Smooth muscle cell (in vitro differentiated cells): ENCODE results near the gene RPS17. TPM values are rescaled to one million over a fixed set of nuclear protein-coding genes. Genes with fewer than 3 reads are reported as not detected.
"Not testable (repeated sequence)": the region's sequence is repeated elsewhere in the genome, so short reads cannot be mapped to it uniquely, and the experiment has no call there.

ENCODE experiments used
- DNase-seq: peaks from one replicate; lab custom pipeline; 2025; ENCODE audit not compliant: unreplicated experiment; lab: John Stamatoyannopoulos, UW
- H2AFZ ChIP-seq: fragments of 200-600 bp; sonication (generic); 2 replicates; pipeline ENCODE4 v1.6.0; 2016; ENCODE audit warnings: antibody characterized with exemption, low read depth, mild to moderate bottlenecking
- H3F3A ChIP-seq: fragments of 200-600 bp; sonication (generic); 2 replicates; pipeline ENCODE4 v1.6.0; 2017; ENCODE audit warnings: antibody characterized with exemption, low read depth
- H3K27ac ChIP-seq: fragments of 200-600 bp; sonication (generic); 2 replicates; pipeline ENCODE4 v1.5.1; 2016; ENCODE audit warnings: low read depth, mild to moderate bottlenecking
- H3K27me3 ChIP-seq: fragments of 200-600 bp; sonication (generic); 2 replicates; pipeline ENCODE4 v1.6.1; 2016; ENCODE audit warnings: low read depth, mild to moderate bottlenecking
- H3K36me3 ChIP-seq: fragments of 200-600 bp; sonication (generic); 2 replicates; pipeline ENCODE4 v1.5.1; 2016; ENCODE audit warnings: low read depth
- H3K4me1 ChIP-seq: fragments of 200-600 bp; sonication (generic); 2 replicates; pipeline ENCODE4 v1.5.1; 2016; ENCODE audit warnings: low read depth
- H3K4me2 ChIP-seq: fragments of 200-600 bp; sonication (generic); 2 replicates; pipeline ENCODE4 v1.6.0; 2016; ENCODE audit warnings: mild to moderate bottlenecking
- H3K4me3 ChIP-seq: fragments of 200-600 bp; sonication (generic); 2 replicates; pipeline ENCODE4 v1.5.1; 2016; ENCODE audit warnings: mild to moderate bottlenecking
- H3K79me2 ChIP-seq: fragments of 200-600 bp; sonication (generic); 2 replicates; pipeline ENCODE4 v1.6.0; 2016; ENCODE audit warnings: low read depth, mild to moderate bottlenecking
- H3K9ac ChIP-seq: fragments of 200-600 bp; sonication (generic); 2 replicates; pipeline ENCODE4 v1.6.0; 2016; ENCODE audit warnings: low read depth
- H3K9me3 ChIP-seq: fragments of 200-600 bp; sonication (generic); replicated peaks from 2 replicates; pipeline ENCODE4 v1.5.1; 2016; ENCODE audit warnings: low read depth
- H4K20me1 ChIP-seq: fragments of 200-600 bp; sonication (generic); 2 replicates; pipeline ENCODE4 v1.6.0; 2016; ENCODE audit warnings: low read depth
- CTCF ChIP-seq: fragments of 200-600 bp; sonication (generic); IDR thresholded peaks from 2 replicates; pipeline ENCODE4 v1.5.1; 2017; ENCODE audit warnings: borderline replicate concordance, mild to moderate bottlenecking, antibody characterized with exemption; ENCODE audit not compliant: insufficient read depth, poor library complexity, severe bottlenecking
- WGBS: methylation state at CpG from one replicate; pipeline ENCODE4 v1.1.7; 2016; ENCODE audit warnings: low lambda C conversion rate; 5-methylcytosine and 5-hydroxymethylcytosine counted together
- polyA plus RNA-seq: library from polyadenylated mRNA; unstranded; fragments of >200 nt; fragmentation: Nextera tagmentation; extraction: Ambion mirVana; gene quantifications from 2 replicates; pipeline ENCODE4 v1.2.1, GENCODE V29; 2016
- total RNA-seq: library from RNA; depleted of rRNA; stranded (reverse); fragments of >200 nt; gene quantifications from 2 replicates; pipeline ENCODE4 v1.2.3, GENCODE V29; 2014

Gene RPS17
- total and polyA plus RNA-seq, 2 experiments from 2014 or later, result 592 to 4,582 TPM

GRCh38 chr15:82531496-82532382, 8.5 kb downstream of the RPS17 start:
- Histone ChIP-seq H3K9me3 (no peaks in the 10 kb centered on the region), H4K20me1 (peaks cover 25% of the 10 kb centered on the region), H3K27ac (no peak overlapping the region), H3K4me1 (no peaks in the 10 kb centered on the region), H3K4me2 (no peak overlapping the region), H3K9ac (no peak overlapping the region), H3K27me3 (no peaks in the 10 kb centered on the region), H3F3A (peaks cover 11% of the 10 kb centered on the region), H2AFZ (no peak overlapping the region), H3K79me2 (no peaks in the 10 kb centered on the region), H3K36me3 (peaks cover 4% of the 10 kb centered on the region), H3K4me3 (no peak overlapping the region)
- 84% methylated on average over 8 of the region's 11 CpGs for WGBS
- no peak for DNase-seq
- TF ChIP-seq CTCF, result no peak

GRCh38 chr15:82530606-82531379, 9.5 kb downstream of the RPS17 start:
- Histone ChIP-seq H3K4me2 (peak overlapping the region; percentile 83), H4K20me1 (peaks cover 16% of the 10 kb centered on the region), H3K27ac (no peak overlapping the region), H3K36me3 (peaks cover 4% of the 10 kb centered on the region), H3K9ac (no peak overlapping the region), H3K9me3 (no peaks in the 10 kb centered on the region), H2AFZ (no peak overlapping the region), H3F3A (peaks cover 4% of the 10 kb centered on the region), H3K27me3 (no peaks in the 10 kb centered on the region), H3K4me3 (peak overlapping the region; percentile 41), H3K4me1 (no peaks in the 10 kb centered on the region), H3K79me2 (no peaks in the 10 kb centered on the region)
- peak; percentile 80 for TF ChIP-seq CTCF
- 26% methylated on average over 10 of the region's 10 CpGs for WGBS
- DNase-seq, result no peak

GRCh38 chr15:82530006-82530405, 10.3 kb downstream of the RPS17 start:
- Histone ChIP-seq H3K36me3 (peaks cover 4% of the 10 kb centered on the region), H3K9ac (no peak overlapping the region), H3K9me3 (no peaks in the 10 kb centered on the region), H3K27me3 (no peaks in the 10 kb centered on the region), H2AFZ (no peak overlapping the region), H3K79me2 (no peaks in the 10 kb centered on the region), H3K4me1 (no peaks in the 10 kb centered on the region), H4K20me1 (peaks cover 8% of the 10 kb centered on the region), H3K4me2 (no peak overlapping the region), H3K4me3 (no peak overlapping the region), H3F3A (peaks cover 4% of the 10 kb centered on the region), H3K27ac (no peak overlapping the region)
- DNase-seq, result no peak
- TF ChIP-seq CTCF, result no peak
- 89% methylated on average over 3 of the region's 3 CpGs for WGBS

GRCh38 chr15:82513587-82513986, 26.7 kb downstream of the RPS17 start:
- not testable (repeated sequence) for H3K36me3 ChIP-seq, H3K27ac ChIP-seq, H2AFZ ChIP-seq, H3K79me2 ChIP-seq, H3F3A ChIP-seq, H4K20me1 ChIP-seq, DNase-seq, H3K4me3 ChIP-seq, H3K9ac ChIP-seq, H3K27me3 ChIP-seq, H3K4me1 ChIP-seq, H3K9me3 ChIP-seq, H3K4me2 ChIP-seq
- WGBS, result 0% methylated on average over 7 of the region's 48 CpGs

GRCh38 chr15:82507693-82508092, 32.6 kb downstream of the RPS17 start:
- H3K27ac ChIP-seq, result peak overlapping the region; percentile 44
- H3K9ac ChIP-seq, H3K9me3 ChIP-seq, H3K4me3 ChIP-seq, H3F3A ChIP-seq, H2AFZ ChIP-seq, H3K36me3 ChIP-seq, H4K20me1 ChIP-seq, DNase-seq, H3K79me2 ChIP-seq, H3K27me3 ChIP-seq, H3K4me1 ChIP-seq: not testable (repeated sequence)
- peak overlapping the region; percentile 53 for H3K4me2 ChIP-seq
- WGBS, result 62% methylated on average over 2 of the region's 4 CpGs

GRCh38 chr15:82507087-82507486, 33.2 kb downstream of the RPS17 start:
- H3K36me3 ChIP-seq, H3F3A ChIP-seq, H3K4me1 ChIP-seq, H3K4me3 ChIP-seq, H4K20me1 ChIP-seq, H3K4me2 ChIP-seq, H3K79me2 ChIP-seq, H2AFZ ChIP-seq, DNase-seq, H3K27me3 ChIP-seq, H3K9me3 ChIP-seq, H3K9ac ChIP-seq: not testable (repeated sequence)
- H3K27ac ChIP-seq, result peak overlapping the region; percentile 44
- WGBS, result 81% methylated on average over 1 of the region's 1 CpG
